Epithelial cell of proximal tubule (primary cell): ENCODE data around the gene GUCD1. TPM values are rescaled to one million over a fixed set of nuclear protein-coding genes. Genes with fewer than 3 reads are reported as not detected.
"Not testable (repeated sequence)": the region's sequence is repeated elsewhere in the genome, so short reads cannot be mapped to it uniquely, and the experiment has no call there.

Experiments used
- DNase-seq: peaks from one replicate; pipeline ENCODE4 v3.0.0-alpha.2; 2011; ENCODE audit warnings: low read depth
- H3K4me3 ChIP-seq: 2 replicates; pipeline ENCODE4 v1.5.1; 2011; ENCODE audit warnings: low read depth, mild to moderate bottlenecking, low read length
- total RNA-seq: library from RNA; depleted of rRNA; stranded (reverse); fragments of >200 nt; gene quantifications from 2 replicates; pipeline ENCODE4 v1.2.3, GENCODE V29; 2015
- TF ChIP-seq, protein P1 (sequence below): conservative IDR thresholded peaks from 2 replicates; pipeline ENCODE4 v1.5.1; 2012; ENCODE audit warnings: low read depth, mild to moderate bottlenecking, low read length

The GUCD1 gene
- total RNA-seq = 102 and 120 TPM in 2 replicates

DNA sequence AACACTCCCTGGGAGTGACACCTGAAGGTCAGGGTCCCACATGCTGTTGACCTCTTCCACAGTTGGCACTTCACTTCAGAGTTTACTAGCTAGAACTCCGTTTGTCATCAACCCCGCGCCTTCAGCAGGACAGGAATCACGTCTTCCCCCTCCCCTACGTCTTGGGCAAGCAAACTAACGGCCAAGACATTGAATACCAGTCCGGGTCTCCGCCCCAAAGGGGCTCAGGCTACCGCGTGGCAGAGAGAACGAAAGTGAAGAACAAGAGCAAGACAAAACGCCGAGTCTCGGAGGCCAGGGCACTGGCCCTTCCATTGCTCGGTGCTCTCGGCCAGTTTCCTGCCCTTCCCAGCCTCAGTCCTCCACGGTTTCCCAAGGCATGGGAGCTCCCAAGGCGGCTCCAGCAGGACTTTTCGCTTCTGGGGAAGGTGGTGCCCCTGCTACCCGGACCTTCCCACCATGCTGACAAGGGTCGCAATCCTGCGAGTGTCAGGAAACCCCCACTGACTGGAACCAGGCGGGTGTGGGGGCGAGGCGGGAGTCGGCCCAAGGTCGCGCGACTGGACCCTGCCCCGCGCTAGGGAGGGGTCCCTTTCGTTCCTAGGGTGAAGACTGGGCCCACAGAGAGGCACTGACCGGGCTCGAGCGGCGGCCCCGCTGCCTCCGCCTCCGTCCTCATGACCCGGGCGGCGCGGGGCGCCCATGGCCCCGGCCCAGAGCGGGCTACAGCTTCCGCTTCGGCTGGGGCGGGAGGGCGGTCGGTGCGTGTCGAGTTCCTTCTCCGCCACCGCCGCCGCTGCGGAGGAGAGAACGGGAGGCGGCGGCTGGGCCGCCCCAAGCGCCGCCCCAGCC, at the start of gene GUCD1:
TSS of gene GUCD1 (minus strand) at position 826 of the 852 bp plus-strand sequence. CDS start at position 679, 147 bp downstream.
- no peak for DNase-seq
- H3K4me3 ChIP-seq = peak within 1 kb of the TSS; percentile 93
- TF ChIP-seq, protein P1, sequence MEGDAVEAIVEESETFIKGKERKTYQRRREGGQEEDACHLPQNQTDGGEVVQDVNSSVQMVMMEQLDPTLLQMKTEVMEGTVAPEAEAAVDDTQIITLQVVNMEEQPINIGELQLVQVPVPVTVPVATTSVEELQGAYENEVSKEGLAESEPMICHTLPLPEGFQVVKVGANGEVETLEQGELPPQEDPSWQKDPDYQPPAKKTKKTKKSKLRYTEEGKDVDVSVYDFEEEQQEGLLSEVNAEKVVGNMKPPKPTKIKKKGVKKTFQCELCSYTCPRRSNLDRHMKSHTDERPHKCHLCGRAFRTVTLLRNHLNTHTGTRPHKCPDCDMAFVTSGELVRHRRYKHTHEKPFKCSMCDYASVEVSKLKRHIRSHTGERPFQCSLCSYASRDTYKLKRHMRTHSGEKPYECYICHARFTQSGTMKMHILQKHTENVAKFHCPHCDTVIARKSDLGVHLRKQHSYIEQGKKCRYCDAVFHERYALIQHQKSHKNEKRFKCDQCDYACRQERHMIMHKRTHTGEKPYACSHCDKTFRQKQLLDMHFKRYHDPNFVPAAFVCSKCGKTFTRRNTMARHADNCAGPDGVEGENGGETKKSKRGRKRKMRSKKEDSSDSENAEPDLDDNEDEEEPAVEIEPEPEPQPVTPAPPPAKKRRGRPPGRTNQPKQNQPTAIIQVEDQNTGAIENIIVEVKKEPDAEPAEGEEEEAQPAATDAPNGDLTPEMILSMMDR = no peak

DNA sequence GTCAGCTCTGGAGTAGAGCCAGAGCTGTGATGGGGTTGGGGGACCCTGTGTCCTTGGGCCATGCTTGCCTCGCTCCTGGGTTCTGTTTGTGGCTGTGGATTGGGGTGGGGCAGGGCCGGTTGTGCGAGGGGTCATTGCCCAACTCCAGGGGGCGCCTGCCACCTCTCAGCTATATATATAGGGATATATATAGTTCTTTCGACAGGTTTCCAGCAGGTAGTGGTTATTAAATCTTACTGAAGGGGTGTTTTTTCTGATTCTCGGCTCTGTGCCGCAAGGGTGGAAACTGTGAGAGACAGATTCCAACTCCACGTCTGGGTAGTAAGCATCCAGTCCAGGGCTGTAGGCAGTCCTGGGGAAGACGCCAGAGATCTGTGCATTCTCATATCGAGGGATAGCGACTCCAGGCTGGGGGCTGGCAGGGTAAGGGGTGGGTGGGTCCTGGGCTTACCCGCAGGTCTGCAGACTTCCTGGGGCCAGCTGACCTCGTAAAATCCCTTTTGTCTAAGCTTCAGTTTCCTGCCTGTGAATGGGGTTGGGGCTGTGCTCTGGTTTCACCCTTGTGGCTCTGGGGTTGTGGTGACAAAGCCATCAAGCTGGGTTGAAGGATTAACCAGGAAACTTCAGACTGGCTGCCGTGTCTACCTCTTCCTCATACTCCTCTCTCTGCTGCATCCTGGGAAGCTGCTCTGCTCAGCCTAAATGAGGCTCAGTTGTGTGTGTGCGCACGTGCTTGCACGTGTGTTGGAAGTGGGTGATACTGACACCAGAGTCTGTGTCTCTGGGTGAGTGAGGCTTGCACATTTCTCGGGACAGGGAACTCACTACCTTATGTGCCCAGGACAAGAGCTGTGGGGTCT, 49.1 kb upstream of the GUCD1 start:
- DNase-seq = not testable (repeated sequence)
- TF ChIP-seq, protein P1 = peak; percentile 28
- H3K4me3 ChIP-seq = peak overlapping the region; percentile 72

DNA sequence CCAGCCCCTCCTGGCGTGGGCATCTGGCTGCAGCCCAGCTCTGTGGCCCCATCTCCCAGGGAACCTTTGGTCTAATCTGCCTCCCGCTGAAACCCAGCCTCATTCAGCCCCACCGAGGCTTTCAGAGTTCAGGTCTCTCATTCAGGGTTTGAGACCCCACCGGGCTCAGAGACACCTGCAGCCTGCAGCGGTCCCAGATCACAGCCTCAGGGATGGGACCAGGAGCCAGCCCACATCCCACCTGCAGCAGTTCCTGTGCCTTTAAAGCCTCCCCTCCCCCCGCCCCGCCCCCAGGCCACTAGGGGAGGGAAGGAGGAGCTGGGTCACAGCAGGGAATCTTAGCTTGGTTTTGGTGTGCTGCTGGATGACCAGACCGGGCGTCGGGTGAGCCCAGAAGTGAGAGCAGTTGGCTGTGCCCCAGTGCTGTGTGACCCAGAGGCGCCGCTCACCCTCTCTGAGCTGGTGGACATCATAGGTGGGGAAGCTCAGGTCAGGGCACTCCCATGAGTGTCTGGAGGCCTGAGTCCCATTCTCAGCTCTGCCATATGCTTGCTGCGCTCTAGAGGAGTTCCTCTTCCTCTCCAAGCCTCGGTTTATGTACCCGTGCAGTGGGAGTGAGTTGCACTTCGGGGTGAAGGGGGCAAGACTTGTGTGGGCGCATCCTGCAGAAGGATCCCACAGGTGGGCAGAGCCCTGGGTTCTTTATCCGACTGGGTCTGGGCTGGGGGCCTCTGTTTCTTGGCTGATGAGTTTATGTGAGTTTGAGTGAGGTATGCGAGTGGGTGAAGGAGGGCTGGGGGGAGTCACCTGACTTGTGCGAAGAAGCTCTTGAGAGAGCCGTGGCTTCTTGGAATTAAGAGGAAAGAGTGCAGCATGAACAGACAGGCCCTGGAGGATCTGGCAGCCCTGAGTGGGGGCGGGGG, 48.2 kb upstream of the GUCD1 start, which contains the start of gene GGT1:
TSS of gene GGT1 (plus strand) at position 347 of the 923 bp plus-strand sequence. CDS start 7,889 bp downstream, outside the sequence.
- peak within 1 kb of the TSS; percentile 72 for H3K4me3 ChIP-seq
- not testable (repeated sequence) for DNase-seq

DNA sequence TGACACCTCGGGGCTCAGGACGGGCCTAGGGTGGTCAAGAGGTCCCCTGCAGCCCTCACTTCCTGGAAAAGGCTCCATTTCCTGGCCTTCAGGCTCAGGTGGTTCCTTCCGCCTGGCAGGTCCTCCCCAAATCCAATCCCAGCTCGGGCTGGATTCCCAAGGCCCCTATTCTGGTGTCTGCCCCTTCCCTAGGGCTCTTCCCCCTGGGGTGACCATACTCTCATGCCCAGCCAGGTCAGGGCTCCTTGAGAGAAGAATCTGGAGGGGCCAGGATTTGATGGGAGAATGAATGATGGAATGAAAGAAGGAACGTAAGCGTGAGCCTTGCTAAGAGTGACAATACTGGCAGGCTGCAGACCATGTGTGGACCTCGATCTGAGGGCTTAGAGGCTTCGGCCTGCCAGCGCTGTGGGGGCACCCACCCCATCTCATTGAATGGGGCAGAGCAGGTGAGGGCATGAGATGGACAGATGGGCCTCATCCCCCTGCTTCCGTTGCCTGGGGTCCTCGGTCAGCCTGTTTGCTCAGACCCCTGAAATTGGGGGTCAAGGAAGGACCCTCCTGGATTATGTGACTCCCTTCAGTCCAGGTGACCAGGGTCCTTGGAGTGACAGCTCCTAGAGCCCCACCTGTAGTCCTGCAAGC, 47.3 kb upstream of the GUCD1 start:
- H3K4me3 ChIP-seq, DNase-seq: not testable (repeated sequence)

DNA sequence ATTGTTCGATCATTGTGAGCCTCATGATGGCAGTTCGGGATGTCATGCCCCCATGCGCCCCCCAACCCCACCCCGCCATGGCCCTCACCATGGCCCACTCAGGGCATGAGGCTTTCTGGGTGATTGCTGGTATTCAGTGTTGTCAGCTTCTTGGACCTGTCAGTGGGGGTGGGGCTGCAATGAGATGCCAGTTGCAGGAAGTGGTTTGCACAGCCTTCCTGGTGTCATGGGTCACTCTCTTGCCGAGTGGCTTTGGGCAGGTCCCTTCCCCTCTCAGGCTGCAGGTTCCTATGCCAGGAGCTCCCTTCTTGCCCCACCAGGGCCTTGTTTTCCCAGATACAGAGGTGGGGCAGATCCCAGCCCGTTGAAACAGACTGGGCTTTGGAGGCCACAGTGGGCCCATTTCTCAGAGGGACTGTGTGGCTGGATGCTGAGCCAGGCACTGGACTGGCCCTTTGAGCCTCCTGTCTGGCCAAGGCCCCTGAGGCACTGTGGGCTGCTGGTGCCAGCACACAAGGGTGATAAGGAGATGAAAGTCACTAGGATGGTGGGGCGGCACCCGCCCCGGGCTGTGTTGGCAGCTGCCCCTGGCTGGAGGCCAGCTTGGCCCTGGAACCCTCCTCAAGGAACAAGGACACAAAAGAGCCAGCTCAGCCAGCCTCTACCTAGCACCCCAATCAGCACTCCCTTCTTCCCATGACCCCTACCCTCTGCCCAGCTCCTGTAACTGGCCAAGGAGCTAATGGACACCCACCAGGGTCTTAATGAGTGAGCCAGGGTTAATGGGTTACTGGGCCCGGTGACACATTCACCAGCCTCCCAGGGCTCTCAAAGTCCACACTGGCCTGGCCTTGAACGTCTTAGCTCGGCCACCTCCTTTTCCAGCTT, 46.5 kb upstream of the GUCD1 start:
- H3K4me3 ChIP-seq = no peak overlapping the region
- no peak for DNase-seq
- TF ChIP-seq, protein P1 = no peak

DNA sequence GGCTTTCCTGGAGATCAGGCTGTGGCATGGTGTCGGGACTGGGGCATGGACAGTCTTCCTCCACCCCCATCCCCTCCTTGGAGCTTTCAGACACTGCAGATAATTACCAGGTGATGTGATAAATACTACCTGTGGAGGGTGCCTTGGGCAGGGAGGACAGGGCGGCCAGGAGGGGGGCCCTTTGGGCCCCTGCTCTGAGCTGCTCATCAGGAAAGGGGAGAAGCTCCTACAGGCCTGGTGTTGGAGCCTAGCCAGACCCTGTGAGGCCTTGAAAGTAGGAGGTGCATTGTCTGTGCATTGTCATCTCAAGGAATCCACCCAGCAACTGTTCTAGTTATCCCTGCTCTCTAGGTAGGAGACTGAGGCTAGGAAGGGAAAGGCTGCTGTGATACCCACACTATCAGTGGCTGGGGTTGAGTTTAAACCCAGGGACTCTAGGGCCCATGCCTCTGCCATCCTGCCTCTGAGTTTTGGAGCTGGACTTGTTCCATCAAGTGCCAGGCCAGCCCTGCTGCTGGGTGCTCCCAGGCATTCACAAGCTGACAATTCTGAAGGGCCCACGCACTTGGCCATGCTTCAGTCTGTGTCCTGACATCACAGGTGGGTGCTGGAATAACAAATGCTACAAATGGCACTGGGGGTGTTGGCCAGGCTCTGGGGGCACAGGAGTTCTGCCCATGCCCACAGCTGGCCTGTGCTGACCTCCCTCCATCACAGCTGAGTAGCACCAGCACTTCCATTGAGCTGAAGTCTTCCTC, 45.2 kb upstream of the GUCD1 start:
- not testable (repeated sequence) for H3K4me3 ChIP-seq, DNase-seq

DNA sequence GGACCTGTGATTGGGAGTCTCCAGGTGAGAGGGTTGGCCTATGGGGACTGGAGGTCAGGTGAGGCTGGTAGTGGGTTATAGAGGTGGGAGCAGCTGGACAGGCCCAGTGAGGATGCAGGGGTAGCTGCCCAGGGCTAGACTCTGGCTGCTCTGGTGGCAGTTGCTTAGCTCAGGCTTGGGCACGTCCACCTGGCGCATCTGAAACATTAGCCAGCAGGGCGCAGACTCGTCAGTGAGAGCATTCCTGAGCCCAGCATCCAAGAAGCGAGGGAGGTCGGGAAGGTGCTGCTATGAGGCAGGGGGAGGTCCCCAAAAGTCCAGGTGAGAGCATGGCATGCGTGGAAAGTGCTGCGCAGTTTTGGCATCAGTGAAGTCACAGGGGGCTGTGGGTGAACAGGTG, 44.6 kb upstream of the GUCD1 start:
- no peak for DNase-seq
- H3K4me3 ChIP-seq = no peak overlapping the region
- TF ChIP-seq, protein P1 = no peak

DNA sequence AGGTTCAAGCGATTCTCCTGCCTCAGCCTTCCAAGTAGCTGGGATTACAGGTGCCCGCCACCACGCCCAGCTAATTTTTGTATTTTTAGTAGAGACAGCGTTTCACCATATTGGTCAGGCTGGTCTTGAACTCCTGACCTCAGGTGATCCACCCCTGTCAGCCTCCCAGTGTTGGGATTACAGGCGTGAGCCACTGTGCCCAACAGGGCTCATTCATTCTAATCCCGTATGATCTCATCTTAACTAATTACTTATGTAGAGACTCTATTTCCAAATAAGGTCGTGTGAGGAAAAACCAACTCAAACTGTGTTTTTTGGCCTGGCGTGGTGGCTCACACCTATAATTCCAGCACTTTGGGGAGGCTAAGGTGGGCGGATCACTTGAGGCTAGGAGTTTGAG, 42.1 kb upstream of the GUCD1 start:
- not testable (repeated sequence) for H3K4me3 ChIP-seq, DNase-seq
